T-helper 2 cell treated with Interferon-gamma antibody and Interleukin-4, amounts not matched to agents 100 ng/mL and 5 ng/mL, for 36 hours (primary cell): ENCODE results near the gene MAJIN. TPM values are rescaled to one million over a fixed set of nuclear protein-coding genes. Genes with fewer than 3 reads are reported as not detected.

Experiments
- intact Hi-C: fragments of 100-400 bp; cut with micrococcal nuclease; formaldehyde crosslinking; loops from one replicate; pipeline ENCODE4 v1.15.1; 2023
- total RNA-seq: library from RNA; stranded (reverse); gene quantifications from 2 replicates; pipeline ENCODE4 v1.2.3, GENCODE V29; 2022

The MAJIN gene
- total RNA-seq, 1 donor from 2014 or later, result not detected

DNA sequence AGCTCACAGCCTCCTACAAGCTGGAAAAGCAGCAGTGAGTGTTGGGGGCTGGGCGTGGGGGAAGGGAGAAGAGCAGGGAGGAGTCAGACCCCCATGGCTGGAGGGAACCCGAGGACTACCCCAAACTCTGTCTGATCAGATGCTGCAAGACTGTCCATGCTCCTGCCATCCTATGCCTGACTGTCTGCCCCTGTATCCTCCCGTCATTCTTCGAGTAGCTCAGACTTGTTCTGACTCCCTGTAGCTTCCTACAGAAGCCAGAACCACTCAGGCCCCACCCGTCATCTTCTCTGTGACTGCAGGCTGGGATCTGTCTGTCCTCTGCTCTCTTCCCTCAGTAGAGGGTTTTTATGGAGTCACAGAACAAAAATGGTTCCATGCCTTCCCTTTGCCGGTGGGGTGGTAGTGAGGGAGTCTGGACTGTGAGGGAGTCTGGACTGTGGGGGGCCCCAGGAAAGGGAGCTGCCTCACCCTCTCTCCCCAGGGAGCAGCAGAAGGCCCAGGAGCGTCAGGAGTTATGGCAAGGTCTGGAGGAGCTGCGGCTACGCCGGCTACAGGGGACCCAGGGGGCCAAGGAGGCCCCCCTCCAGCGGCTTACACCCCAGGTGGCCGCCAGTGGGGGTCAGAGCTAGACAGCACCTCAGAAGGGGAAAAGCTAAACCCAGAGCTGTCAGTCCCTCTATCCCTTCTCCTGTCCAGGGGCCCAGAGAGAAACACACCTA, 38.5 kb downstream of the MAJIN start:
- intact Hi-C loops, result no loop called here

GRCh38 chr11:64932324-64932723, 39.6 kb downstream of the MAJIN start:
- intact Hi-C loops, result no loop called here

GRCh38 chr11:64931290-64931689, 40.6 kb downstream of the MAJIN start:
- intact Hi-C loops, result no loop called here

GRCh38 chr11:64930340-64930739, 41.6 kb downstream of the MAJIN start:
- intact Hi-C loops, result no loop called here

GRCh38 chr11:64929625-64930024, 42.3 kb downstream of the MAJIN start:
- intact Hi-C loops, result no loop called here

- intact Hi-C loops, result no loop called here
Observed at GRCh38 chr11:64928957-64929356, 43.0 kb downstream of the MAJIN start.

DNA sequence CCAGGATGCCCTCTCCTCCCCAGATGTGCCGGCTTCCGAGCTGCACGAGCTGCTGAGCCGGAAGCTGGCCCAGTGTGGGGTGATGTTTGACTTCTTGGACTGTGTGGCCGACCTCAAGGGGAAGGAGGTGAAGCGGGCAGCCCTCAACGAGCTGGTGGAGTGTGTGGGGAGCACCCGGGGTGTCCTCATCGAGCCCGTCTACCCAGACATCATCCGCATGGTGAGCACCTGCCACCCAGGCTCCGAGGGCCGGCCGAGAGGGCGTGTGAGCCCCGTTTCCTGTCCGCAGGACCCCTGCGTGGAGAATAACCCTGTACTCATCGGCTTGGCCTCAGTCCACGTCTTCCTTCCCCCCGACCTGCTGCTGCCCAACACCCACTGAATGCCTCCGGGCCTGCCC, 45.2 kb downstream of the MAJIN start:
- intact Hi-C loops, result no loop called here

DNA sequence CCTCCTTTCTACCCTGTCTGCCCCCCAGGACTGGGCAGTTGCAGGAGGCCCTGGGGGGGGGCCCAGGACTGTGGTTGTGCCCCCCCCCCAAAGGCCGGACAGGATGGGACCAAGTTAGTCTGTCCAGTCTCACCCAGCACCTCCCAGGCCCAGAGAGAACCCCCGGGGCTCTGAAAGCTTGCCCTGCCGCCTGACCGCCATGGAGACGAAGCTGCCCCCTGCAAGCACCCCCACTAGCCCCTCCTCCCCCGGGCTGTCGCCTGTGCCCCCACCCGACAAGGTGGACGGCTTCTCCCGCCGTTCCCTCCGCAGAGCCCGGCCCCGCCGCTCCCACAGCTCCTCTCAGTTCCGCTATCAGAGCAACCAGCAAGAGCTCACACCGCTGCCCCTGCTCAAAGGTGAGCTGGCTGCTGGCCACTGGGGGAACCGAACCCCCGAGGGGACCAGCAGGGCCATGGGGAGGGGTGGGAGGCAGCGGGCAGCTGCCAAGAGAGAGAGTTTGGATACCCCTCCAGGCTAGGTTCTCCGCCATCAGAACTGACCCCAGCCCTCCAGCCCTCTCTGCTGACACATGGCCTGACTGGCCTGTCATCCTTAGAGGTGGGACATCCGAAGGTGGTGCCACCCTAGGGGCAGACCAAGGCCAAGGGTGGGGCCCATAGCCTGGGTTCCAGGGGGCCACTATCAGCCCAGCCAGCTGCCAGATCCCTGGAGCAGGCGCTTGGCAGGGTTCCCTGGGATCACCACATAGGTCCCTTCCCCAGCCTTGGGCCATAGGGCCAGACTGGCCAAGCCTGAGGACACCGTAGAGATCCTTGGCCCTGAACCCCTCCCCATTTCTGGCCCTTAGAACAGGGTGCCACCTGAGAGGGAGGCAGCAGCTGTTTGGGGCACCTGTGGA, 46.1 kb downstream of the MAJIN start:
- intact Hi-C loops, result loop anchor here (2.0 kb wide), 1 partner anchor 47 kb away; the partner anchor contains the start of gene EHD1

GRCh38 chr11:64924910-64925284, 47.0 kb downstream of the MAJIN start:
- intact Hi-C loops, result loop anchor here (1.0 to 5.0 kb wide), 5 partner anchors 9 to 146 kb away; partner anchors contain the start of genes ARL2, EHD1 and SNX15

GRCh38 chr11:64923944-64924909, 47.7 kb downstream of the MAJIN start, which contains the start of gene PPP2R5B:
Gene PPP2R5B, plus strand, starts transcription at chr11:64924689. Its CDS starts 1,046 bp downstream, at chr11:64925735.
- intact Hi-C loops, result loop anchor here (1.0 to 5.0 kb wide), 5 partner anchors 8 to 145 kb away; partner anchors contain the start of genes ARL2, EHD1 and SNX15

GRCh38 chr11:64923151-64923661, 48.7 kb downstream of the MAJIN start:
- intact Hi-C loops, result loop anchor here (5.0 kb wide), 1 partner anchor 89 kb away; the partner anchor contains the start of gene ARL2

GRCh38 chr11:64921384-64921783, 50.5 kb downstream of the MAJIN start:
- intact Hi-C loops, result loop anchor here (5.0 kb wide), 1 partner anchor 91 kb away; the partner anchor contains the start of gene ARL2

- intact Hi-C loops, result loop anchor here (5.0 kb wide), 1 partner anchor 92 kb away; the partner anchor contains the start of gene ARL2
Observed at GRCh38 chr11:64920124-64920523, 51.8 kb downstream of the MAJIN start.

DNA sequence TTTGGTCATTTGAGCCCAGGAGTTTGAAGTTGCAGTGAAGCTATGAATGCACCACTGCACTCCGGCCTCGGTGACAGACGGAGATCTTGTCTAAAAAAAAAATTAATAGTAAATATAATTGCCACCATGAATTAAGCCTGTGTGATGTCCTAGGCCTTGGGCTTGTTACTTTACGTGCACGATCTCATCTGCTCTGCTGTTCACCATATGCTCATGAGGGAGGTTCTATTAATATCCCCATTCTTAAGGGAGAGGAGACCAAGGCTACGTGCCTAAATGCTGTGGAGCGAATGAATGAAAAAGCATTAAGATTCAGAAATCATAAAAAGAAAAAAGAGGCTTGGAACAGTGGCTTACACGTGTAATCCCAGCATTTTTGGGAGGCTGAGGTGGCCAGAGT, 52.3 kb downstream of the MAJIN start:
- intact Hi-C loops, result loop anchor here (5.0 kb wide), 3 partner anchors 93 to 193 kb away; partner anchors contain the start of genes ARL2, CDCA5, TM7SF2 and ZFPL1

GRCh38 chr11:64918017-64918416, 53.9 kb downstream of the MAJIN start:
- intact Hi-C loops, result loop anchor here (5.0 kb wide), 2 partner anchors 164 to 194 kb away; partner anchors contain the start of genes CDCA5, TM7SF2 and ZFPL1

- intact Hi-C loops, result loop anchor here (1.0 to 5.0 kb wide), 7 partner anchors 39 to 195 kb away; partner anchors contain the start of genes CDCA5, EHD1, SAC3D1 and SF1
Observed at GRCh38 chr11:64917663-64917995, 54.3 kb downstream of the MAJIN start.

DNA sequence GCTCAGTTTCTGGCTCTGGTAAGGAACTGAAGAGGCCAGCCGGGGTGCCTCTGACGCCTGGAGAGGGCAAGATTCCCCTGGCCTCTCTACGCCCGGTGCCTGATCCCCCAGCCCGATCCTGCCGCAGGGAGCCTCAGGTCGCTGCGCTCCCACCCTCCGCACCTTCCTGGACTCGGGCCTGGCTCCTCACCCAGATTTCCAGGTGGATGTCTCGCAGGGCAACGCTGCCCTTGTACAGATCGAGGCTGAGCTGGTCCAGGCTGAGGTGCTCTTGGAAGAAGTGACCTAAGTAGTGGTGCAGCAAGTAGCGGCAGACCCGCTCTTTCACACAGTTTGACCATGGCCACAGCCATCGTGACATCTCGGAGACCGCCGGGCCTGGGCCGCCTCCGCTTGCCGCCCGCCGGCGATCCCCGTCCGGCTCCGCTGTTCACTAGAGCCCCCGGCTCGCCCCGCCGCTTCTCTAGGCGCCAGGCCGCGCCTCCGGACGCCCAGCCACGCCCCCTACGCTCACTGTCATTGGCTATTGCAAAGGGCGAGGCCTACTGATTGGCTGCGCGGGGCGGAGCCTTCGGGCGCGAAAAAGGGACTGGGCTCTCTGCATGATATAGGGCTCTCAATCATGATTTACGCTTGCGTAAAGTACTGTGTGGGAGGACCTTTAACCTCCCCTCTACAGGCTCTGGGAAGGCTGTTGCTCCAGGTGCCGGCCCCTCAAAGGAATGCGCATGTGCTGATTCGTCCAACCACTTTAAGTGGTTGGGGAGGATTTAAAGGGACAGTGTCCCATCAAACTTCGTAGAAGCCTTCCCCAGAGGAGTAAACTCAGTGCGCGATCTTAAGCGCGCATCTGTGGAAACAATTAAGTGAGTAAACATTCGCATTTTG, 54.9 kb downstream of the MAJIN start, which contains the start of gene ATG2A:
TSS of gene ATG2A (minus strand) at position 435 of the 888 bp plus-strand sequence. CDS start at position 361, 74 bp downstream.
- intact Hi-C loops, result loop anchor here (1.0 to 5.0 kb wide), 8 partner anchors 7 to 195 kb away; partner anchors contain the start of genes CDCA5, EHD1, PPP2R5B and SAC3D1

DNA sequence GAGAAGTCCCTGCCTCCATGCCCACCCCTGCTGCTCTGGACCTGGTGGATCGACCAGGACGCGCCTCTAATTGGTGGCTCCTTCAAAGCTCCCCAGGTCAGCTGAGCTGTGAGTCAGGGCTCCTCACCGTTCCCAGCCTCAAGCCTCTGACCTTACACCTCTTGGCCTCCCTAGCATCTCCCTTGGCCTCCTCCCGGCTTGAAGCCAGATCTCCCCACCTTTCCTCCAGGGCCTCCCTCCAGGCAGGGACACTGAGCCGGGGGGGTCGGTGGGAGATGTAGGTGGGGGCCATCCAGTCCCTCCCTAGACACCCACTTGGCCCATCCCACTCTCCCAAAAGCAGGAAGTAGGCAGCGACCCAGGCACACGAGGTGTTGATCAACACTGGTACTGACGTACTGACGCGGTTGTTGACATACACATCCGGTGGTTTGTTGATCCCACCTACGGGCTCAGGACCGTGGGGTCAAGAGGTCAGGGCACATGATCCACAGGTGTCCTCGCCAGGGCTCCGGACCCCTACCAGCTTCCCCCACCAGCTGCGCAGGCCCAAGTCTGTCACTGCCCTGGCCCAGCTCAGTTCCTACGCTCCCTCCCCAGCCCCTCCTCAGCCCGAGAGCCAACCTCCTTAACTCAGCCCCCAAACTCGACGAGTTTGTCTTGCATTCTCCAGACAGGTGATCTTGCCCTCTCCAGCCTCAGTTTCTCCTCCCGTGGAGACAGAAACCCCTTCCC, 55.7 kb downstream of the MAJIN start:
- intact Hi-C loops, result loop anchor here (1.0 to 5.0 kb wide), 5 partner anchors 8 to 196 kb away; partner anchors contain the start of genes CDCA5, EHD1, PPP2R5B and TM7SF2
